ENCODE measurements around the gene MACROD2. TPM values are rescaled to one million over a fixed set of nuclear protein-coding genes. Genes with fewer than 3 reads are reported as not detected.
"Not testable (repeated sequence)": the region's sequence is repeated elsewhere in the genome, so short reads cannot be mapped to it uniquely, and the experiment has no call there.

Gene MACROD2
- total RNA-seq, 1 experiment from 2014 or later = 1.5 TPM

DNA sequence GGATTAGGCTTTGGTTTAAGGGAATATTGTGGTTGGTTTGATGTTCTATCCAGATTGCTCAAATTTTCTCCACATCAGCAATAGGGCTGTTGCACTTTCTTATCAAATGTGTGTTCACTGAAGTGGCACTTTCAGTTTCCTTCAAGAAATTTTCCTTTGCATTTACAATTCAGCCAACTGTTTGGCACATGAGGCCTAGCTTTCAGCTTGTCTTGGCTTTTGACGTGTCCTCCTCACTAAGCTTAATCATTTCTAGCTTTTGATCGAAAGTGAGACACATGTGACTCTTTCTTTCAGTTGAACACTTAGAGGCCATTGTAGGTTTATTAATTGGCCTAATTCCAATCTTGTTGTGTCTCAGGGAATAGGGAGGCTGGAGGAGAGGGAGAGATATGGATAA, 237.3 kb downstream of the MACROD2 start:
- no peak for DNase-seq
- no peaks in the 10 kb centered on the region for H3K36me3 ChIP-seq (replicated peaks; ENCODE audit: control insufficient read depth, insufficient read depth, low read length)
- no peak overlapping the region for H3K4me3 ChIP-seq (ENCODE audit: insufficient read depth, low read depth, low read length)
- H3K27me3 ChIP-seq (ENCODE audit: control insufficient read depth, insufficient read depth, low read length) = no peaks in the 10 kb centered on the region

DNA sequence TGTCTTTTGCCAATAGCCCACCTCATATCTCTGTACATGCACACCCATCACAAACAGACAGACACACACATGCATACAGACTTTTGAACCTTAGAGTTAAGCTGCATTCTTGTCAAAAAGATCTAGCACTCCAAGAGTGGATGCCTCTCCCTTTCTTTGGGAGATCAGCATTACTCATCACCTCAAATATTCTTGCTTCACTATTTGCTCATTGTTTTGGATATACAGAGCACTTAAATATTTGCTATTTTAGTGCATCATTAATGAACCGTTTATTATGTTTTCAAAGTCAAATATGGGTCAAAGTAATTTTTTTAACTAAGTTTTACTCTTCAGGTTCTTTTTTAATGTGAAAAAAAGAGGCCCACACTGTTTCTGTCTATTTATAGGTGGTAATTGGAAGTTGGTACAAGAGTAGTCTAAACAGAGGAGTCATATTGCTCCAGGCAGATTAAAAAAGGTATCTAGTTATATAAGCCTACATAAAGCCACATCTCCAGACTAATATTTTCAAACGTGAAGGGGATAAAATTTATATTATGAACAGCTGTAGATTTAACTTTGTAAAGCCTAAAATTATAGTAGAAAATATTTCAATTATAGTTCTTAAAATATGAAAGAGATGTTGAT, 239.5 kb downstream of the MACROD2 start:
- no peak for DNase-seq
- H3K36me3 ChIP-seq (replicated peaks; ENCODE audit: control insufficient read depth, insufficient read depth, low read length) = no peaks in the 10 kb centered on the region
- H3K4me3 ChIP-seq (ENCODE audit: insufficient read depth, low read depth, low read length) = no peak overlapping the region
- H3K27me3 ChIP-seq (ENCODE audit: control insufficient read depth, insufficient read depth, low read length) = no peaks in the 10 kb centered on the region

DNA sequence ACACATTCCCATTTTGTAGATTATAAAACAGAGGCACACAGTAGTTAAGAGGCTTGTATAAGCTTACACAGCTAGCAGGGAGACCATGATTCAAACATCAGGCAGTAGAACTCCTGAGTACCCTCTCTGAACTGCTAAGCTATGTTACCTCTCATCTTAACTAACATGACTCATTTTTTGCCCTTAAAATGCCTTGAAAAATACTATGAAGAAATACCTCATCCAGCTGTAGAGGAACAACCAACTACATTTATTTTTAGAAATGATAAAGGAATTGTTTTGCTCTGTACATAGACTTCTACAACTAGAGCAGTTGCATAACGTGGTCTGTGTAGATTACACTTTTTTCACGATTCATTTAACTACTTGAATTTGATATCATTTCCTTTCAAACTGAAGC, 240.0 kb downstream of the MACROD2 start:
- H3K36me3 ChIP-seq (replicated peaks; ENCODE audit: control insufficient read depth, insufficient read depth, low read length) = no peaks in the 10 kb centered on the region
- no peak for DNase-seq
- H3K4me3 ChIP-seq (ENCODE audit: insufficient read depth, low read depth, low read length) = no peak overlapping the region
- H3K27me3 ChIP-seq (ENCODE audit: control insufficient read depth, insufficient read depth, low read length) = no peaks in the 10 kb centered on the region

DNA sequence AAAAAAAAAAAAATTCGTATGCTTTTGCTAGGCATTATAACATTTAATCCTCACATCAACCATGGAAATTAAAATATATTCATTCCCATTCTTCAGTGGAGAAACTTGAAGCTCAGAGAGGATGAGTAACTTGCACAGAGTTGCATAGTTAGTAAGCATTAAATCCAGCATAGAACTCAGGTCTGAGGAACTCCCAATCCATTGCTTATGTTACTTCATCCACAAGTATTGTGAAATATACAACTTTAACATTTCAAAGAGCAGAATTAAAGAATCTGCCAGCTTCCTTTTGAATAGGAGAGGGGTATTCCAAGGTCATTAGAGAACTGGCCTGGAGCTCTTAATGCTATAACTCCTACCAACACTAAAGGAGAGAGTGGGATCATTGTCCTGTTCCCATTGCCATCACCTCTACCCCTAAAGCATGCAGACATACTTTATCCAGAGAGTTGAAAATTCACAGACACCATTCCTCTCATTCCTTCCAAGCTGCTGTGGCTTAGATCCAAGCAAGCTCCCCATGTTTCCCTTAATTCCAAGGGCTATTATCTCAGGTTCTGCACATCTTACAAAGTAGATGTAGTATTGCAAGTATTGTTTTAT, 250.2 kb downstream of the MACROD2 start:
- H3K36me3 ChIP-seq (replicated peaks; ENCODE audit: control insufficient read depth, insufficient read depth, low read length) = no peaks in the 10 kb centered on the region
- no peaks in the 10 kb centered on the region for H3K27me3 ChIP-seq (ENCODE audit: control insufficient read depth, insufficient read depth, low read length)
- H3K4me3 ChIP-seq (ENCODE audit: insufficient read depth, low read depth, low read length) = no peak overlapping the region
- no peak for DNase-seq

DNA sequence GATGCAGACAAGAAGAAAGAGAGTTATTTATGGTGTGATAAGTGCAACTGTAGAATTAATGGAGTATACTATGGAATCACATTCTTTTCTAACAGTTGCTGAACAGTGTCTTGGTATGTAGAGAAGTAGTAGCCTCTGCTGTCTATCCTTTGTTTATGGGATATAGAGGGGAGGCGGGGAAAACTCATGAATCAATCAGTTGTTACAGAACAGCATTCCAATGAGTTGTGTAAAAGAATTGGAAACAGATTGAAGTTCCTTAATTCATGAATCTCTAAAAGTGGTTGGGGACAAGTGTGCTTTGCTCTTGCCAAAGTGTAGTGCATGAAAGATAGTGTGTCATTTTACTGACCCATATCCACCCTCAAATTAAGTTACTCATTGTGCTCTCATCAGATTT, 264.4 kb downstream of the MACROD2 start:
- H3K4me3 ChIP-seq (ENCODE audit: insufficient read depth, low read depth, low read length) = no peak overlapping the region
- H3K27me3 ChIP-seq (ENCODE audit: control insufficient read depth, insufficient read depth, low read length) = no peaks in the 10 kb centered on the region
- no peaks in the 10 kb centered on the region for H3K36me3 ChIP-seq (replicated peaks; ENCODE audit: control insufficient read depth, insufficient read depth, low read length)
- no peak for DNase-seq

DNA sequence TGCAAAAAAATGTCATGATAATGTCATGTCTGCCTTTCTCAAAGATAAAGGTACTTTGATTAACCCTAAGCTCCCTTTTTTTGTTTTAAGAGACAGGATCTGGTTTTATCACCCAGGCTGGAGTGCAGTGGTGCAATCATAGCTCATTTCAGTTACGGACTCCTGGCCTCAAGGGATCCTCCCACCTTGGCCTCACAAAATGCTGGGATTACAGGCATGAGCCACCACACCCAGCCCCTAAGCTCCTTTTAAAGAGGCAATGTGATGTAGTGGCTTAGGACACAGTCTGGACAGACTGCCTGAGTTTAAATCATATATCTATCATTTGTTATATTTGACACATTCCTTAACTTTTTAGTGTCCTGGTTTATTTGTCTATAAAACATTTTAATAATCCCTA, 265.1 kb downstream of the MACROD2 start:
- Histone ChIP-seq H3K36me3 (replicated peaks; ENCODE audit: control insufficient read depth, insufficient read depth, low read length) (no peaks in the 10 kb centered on the region), H3K27me3 (ENCODE audit: control insufficient read depth, insufficient read depth, low read length) (no peaks in the 10 kb centered on the region), H3K4me3 (ENCODE audit: insufficient read depth, low read depth, low read length) (no peak overlapping the region)
- DNase-seq = no peak

DNA sequence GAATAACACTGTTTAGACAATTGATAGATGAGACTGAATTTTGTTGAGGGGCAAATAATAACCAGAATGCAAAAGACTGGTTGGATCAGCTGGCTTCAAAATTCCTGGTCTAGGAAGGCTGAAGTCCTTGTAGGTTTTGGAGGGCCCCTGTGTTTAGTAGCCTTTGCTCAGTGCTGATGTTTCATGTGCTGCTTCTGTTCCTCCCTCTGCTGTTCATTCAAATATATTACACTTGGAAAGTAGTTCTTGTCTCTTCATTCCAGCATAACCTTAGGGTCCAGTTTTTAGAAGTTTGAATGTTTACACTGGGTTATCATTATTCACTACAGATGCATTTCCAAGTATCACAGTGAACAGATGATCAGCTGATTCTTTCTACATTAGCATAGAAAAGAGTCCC, 269.6 kb downstream of the MACROD2 start:
- no peak overlapping the region for H3K4me3 ChIP-seq (ENCODE audit: insufficient read depth, low read depth, low read length)
- DNase-seq = peak; percentile 22
- no peaks in the 10 kb centered on the region for H3K36me3 ChIP-seq (replicated peaks; ENCODE audit: control insufficient read depth, insufficient read depth, low read length)
- H3K27me3 ChIP-seq (ENCODE audit: control insufficient read depth, insufficient read depth, low read length) = no peaks in the 10 kb centered on the region

DNA sequence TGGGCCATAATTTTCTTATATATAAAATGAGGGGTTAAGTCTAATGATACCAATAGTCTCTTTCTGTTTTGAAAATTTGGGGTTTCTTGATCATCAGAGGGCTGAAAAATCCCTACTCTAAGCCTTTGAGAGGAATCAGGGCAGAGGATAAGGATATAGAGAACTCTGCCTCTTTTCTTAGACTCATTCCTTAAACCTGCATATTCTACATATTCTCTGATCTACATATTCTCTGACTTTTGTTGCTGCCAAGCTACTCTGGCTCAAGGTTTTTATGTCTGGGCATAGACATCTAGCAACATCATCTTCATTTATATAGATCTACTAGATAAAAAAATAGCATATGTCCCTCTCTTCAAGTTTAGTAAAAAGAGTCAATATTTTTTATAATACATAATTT, 270.9 kb downstream of the MACROD2 start:
- H3K27me3 ChIP-seq (ENCODE audit: control insufficient read depth, insufficient read depth, low read length) = no peaks in the 10 kb centered on the region
- H3K36me3 ChIP-seq (replicated peaks; ENCODE audit: control insufficient read depth, insufficient read depth, low read length) = no peaks in the 10 kb centered on the region
- H3K4me3 ChIP-seq (ENCODE audit: insufficient read depth, low read depth, low read length) = no peak overlapping the region
- DNase-seq = no peak

DNA sequence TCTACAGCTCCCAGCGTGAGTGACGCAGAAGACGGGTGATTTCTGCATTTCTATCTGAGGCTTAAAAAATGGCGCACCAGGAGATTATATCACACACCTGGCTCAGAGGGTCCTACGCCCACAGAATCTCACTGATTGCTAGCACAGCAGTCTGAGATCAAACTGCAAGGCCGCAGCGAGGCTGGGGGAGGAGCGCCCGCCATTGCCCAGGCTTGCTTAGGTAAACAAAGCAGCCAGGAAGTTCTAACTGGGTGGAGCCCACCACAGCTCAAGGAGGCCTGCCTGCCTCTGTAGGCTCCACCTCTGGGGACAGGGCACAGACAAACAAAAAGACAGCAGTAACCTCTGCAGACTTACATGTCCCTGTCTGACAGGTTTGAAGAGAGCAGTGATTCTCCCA, 275.4 kb downstream of the MACROD2 start:
- not testable (repeated sequence) for H3K4me3 ChIP-seq (ENCODE audit: insufficient read depth, low read depth, low read length); H3K36me3 ChIP-seq (replicated peaks; ENCODE audit: control insufficient read depth, insufficient read depth, low read length); H3K27me3 ChIP-seq (ENCODE audit: control insufficient read depth, insufficient read depth, low read length); DNase-seq

DNA sequence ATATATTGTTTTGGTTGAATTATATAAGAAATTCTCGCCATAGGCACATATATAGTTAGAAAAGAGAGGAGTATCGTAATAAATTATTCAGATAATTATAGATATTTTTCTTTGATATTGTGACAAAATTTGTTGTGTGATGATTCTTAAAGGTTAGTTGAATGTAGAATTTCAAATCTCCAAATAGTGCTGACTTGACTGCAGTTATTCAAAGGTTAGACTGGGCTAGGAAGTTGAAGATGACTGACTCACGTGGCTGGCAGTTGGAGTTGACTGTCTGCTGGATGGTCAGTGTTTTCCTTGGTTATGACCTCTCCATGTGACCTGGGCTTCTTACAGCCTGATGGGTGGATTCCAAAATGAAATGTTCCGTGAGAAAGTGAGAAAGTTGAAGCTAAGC, 286.8 kb downstream of the MACROD2 start:
- H3K36me3 ChIP-seq (replicated peaks; ENCODE audit: control insufficient read depth, insufficient read depth, low read length) = no peaks in the 10 kb centered on the region
- no peak for DNase-seq
- no peak overlapping the region for H3K4me3 ChIP-seq (ENCODE audit: insufficient read depth, low read depth, low read length)
- H3K27me3 ChIP-seq (ENCODE audit: control insufficient read depth, insufficient read depth, low read length) = no peaks in the 10 kb centered on the region

DNA sequence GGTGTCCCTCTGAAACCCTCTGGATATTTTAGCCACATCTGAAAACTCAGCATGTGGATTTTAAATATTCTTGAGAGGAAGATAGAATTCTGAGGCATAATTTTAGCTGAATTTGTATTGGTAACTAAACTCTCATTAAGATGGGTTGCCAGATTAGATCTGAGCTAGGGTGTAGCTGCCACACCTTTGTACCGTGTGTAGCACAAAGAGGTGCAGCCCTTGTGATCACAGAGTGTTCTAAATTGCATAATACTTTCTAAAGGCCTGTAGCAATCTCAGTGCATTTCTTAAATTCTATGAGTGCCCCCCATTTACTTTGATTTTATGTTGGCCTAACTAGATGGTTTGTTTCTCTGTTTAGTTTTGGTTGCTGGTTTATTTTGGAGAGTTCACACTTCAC, 289.1 kb downstream of the MACROD2 start:
- no peak overlapping the region for H3K4me3 ChIP-seq (ENCODE audit: insufficient read depth, low read depth, low read length)
- DNase-seq = no peak
- no peaks in the 10 kb centered on the region for H3K36me3 ChIP-seq (replicated peaks; ENCODE audit: control insufficient read depth, insufficient read depth, low read length)
- no peaks in the 10 kb centered on the region for H3K27me3 ChIP-seq (ENCODE audit: control insufficient read depth, insufficient read depth, low read length)

DNA sequence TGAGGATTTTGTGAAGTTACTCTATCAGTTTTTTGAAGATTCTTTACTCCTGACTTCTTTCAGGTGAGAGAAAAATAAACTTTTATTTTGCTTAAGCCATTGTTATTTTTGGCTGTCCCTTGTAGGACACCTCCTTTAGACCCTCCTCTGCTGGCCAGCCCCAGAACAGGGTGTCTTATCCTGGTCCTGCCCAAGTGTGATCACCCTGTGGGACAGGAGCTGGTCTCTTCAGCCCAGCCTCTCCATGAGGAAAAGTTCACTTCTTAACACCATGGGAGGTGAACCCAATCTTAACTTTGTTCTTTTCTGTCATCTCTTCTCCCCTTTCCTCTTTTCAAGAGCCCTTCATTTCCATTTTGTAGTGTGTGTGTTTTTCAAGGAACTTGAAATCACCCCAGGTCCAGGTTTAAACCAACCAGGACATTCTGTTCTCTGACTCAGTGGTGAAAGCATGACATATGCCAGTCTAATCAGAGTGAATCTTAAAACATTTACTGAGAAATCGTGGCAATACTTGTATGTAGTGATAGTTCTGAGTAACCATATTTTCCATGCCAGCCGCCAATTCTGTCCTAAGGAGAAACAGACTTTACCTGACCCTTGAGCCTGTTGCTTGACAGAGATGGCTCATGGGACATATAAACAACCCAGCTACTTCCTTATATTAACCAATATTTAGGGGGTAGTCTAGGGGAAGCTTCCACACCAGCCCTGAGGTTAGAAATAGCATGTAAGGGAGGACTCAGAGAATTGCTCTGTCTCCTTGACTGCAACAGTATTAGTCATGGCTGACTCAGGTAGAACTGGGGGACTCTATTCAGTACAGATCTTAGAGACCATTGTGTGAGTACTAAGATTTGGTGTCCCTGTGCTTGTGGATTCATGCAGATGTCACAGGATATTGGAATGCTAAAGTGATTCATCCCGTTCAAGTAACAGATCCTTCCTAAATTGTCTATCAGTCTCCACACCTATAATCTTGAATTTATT, 293.3 kb downstream of the MACROD2 start:
- no peaks in the 10 kb centered on the region for H3K27me3 ChIP-seq (ENCODE audit: control insufficient read depth, insufficient read depth, low read length)
- no peaks in the 10 kb centered on the region for H3K36me3 ChIP-seq (replicated peaks; ENCODE audit: control insufficient read depth, insufficient read depth, low read length)
- no peak for DNase-seq
- H3K4me3 ChIP-seq (ENCODE audit: insufficient read depth, low read depth, low read length) = no peak overlapping the region

DNA sequence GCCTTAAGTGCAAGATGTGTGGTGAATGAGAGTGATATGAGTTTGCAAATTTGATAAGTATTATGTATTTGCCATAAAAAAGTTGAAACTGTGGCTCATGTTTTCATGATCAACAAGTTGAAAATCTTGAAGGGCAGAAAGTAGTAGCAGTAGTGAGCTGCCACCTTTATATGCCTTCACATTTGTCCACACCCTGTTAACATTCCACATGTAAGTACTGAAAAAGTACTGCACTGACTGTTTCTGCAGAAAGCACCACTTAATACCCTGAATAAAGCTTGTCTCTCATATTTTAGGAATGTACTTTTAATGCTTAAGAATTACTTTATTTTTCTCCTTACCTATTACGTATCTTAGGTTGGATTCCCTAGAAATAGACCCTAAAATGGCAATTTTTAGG, 296.2 kb downstream of the MACROD2 start:
- Histone ChIP-seq H3K27me3 (ENCODE audit: control insufficient read depth, insufficient read depth, low read length) (no peaks in the 10 kb centered on the region), H3K36me3 (replicated peaks; ENCODE audit: control insufficient read depth, insufficient read depth, low read length) (no peaks in the 10 kb centered on the region), H3K4me3 (ENCODE audit: insufficient read depth, low read depth, low read length) (no peak overlapping the region)
- DNase-seq = no peak

DNA sequence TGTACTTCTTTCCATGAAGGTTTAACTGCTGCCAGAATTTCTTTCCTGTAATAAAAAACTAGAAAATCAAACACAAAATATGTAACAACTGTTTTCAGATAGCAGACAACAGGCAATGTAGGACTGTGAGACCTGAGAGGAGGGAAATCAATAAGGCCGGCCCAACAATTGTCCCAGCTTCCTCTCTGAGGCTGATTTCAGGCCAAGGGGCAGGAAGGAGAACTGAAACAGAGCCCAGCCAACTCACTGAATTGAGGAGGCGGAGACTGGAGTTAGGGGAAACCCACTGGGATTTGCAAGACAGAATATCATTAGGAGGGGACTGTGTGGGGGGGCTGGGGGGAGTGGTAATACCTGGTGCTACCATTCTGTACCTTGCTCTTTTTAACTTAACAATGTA, 299.9 kb downstream of the MACROD2 start:
- Histone ChIP-seq H3K4me3 (ENCODE audit: insufficient read depth, low read depth, low read length) (no peak overlapping the region), H3K36me3 (replicated peaks; ENCODE audit: control insufficient read depth, insufficient read depth, low read length) (no peaks in the 10 kb centered on the region), H3K27me3 (ENCODE audit: control insufficient read depth, insufficient read depth, low read length) (no peaks in the 10 kb centered on the region)
- DNase-seq = no peak

DNA sequence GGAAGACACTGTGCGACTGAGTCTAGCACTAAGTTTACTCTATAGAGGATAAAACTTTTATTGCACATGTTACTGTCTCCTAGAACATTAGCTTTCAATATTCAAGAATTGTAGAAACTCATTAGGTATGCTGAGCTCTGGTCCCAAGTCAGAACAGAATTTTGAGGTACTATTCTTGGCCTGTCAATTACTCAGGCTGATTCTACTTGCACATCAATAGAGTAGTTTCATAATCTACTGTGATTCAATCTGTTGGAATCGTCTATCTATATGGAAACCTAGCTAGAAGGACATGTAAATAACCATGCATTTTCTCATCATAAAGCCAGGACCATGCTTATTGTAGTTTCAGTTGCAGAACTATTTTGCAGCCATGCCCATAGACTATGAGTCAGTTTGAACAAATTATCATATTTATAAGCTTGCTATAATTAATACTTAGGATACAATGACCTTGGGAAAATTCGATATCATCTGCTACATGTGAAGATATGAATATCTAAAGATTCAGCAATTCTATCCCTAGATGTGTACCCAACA, 300.5 kb downstream of the MACROD2 start:
- no peak for DNase-seq
- no peak overlapping the region for H3K4me3 ChIP-seq (ENCODE audit: insufficient read depth, low read depth, low read length)
- H3K36me3 ChIP-seq (replicated peaks; ENCODE audit: control insufficient read depth, insufficient read depth, low read length) = no peaks in the 10 kb centered on the region
- no peaks in the 10 kb centered on the region for H3K27me3 ChIP-seq (ENCODE audit: control insufficient read depth, insufficient read depth, low read length)

All from H7 (cell line).